ENCODE results near the gene MORC4.
A peak's percentile ranks its signal among the peaks of the same experiment; 100 is the strongest.

Gene MORC4

GRCh38 chrX:106905064-106905708 lies 94.8 kb downstream of the MORC4 start:
- DNase-seq (ENCODE audit: low read depth), result no peak

GRCh38 chrX:106903856-106904528 lies 96.0 kb downstream of the MORC4 start:
- no peak for DNase-seq (ENCODE audit: low read depth)

GRCh38 chrX:106903291-106903824 lies 96.7 kb downstream of the MORC4 start, which contains the start of gene RIPPLY1:
Gene RIPPLY1 (minus strand): TSS chrX:106903341. CDS start chrX:106903287, 54 bp downstream.
- DNase-seq (ENCODE audit: low read depth), result no peak

GRCh38 chrX:106902684-106903083 lies 97.3 kb downstream of the MORC4 start:
- DNase-seq (ENCODE audit: low read depth), result no peak

GRCh38 chrX:106901781-106902219 lies 98.2 kb downstream of the MORC4 start:
- no peak for DNase-seq (ENCODE audit: low read depth)

- DNase-seq (ENCODE audit: low read depth), result no peak
These were observed 98.7 kb downstream of the MORC4 start for GRCh38 chrX:106901341-106901740.

- peak; percentile 15 for DNase-seq (ENCODE audit: low read depth)
These were observed 100.2 kb downstream of the MORC4 start for GRCh38 chrX:106899841-106900240.

- DNase-seq (ENCODE audit: low read depth), result no peak
These were observed 100.7 kb downstream of the MORC4 start for GRCh38 chrX:106899276-106899675.

- DNase-seq (ENCODE audit: low read depth), result peak; percentile 54
These were observed 101.5 kb downstream of the MORC4 start for GRCh38 chrX:106898462-106898861.

GRCh38 chrX:106897259-106897658 lies 102.8 kb downstream of the MORC4 start:
- peak; percentile 44 for DNase-seq (ENCODE audit: low read depth)

GRCh38 chrX:106894978-106895452 lies 105.0 kb downstream of the MORC4 start:
- peak; percentile 79 for DNase-seq (ENCODE audit: low read depth)

- DNase-seq (ENCODE audit: low read depth), result peak; percentile 73
These were observed 105.6 kb downstream of the MORC4 start for GRCh38 chrX:106894392-106894909.

GRCh38 chrX:106891762-106892460 lies 108.1 kb downstream of the MORC4 start:
- no peak for DNase-seq (ENCODE audit: low read depth)

All from EH (cell line).